HCT116 (cell line): Measurements from ENCODE around the gene RIPOR3. TPM values are rescaled to one million over a fixed set of nuclear protein-coding genes. Genes with fewer than 3 reads are reported as not detected.
"Not testable (repeated sequence)": the region's sequence is repeated elsewhere in the genome, so short reads cannot be mapped to it uniquely, and the experiment has no call there.

Experiments used
- ATAC-seq: fragments of 200-7000 bp; cut with Tn5 transposase; 2 replicates; pipeline ENCODE4 v1.9.1; 2020; ENCODE audit warnings: mild to moderate bottlenecking, moderate library complexity
- BruUV-seq: library from RNA; stranded (reverse); fragments of 400-500 nt; replicated peaks from 2 replicates; lab custom pipeline; 2021; lab: Mats Ljungman, UMichigan
- CTCF ChIA-PET: fragments of 300-600 bp; sonication (Branson Sonifier 250); formaldehyde crosslinking; loops from one replicate; lab custom pipeline; 2021; ENCODE audit warnings: antibody characterized with exemption; lab: Charles Lee
- POLR2A ChIA-PET: fragments of 300-600, 350-600 bp; sonication (Branson Sonifier 250); formaldehyde crosslinking; loops from one replicate; lab custom pipeline; 2021; ENCODE audit warnings: antibody characterized with exemption; lab: Charles Lee
- RAD21 ChIA-PET, 2 experiments: fragments of 300-600 bp; sonication (Branson Sonifier 250); formaldehyde crosslinking; loops; one replicate each; lab custom pipeline; 2023; ENCODE audit warnings: low total read pairs in 2 of 2; ENCODE audit not compliant: uncharacterized antibody in 2 of 2, unreplicated experiment in 2 of 2, low non-redundant PET in 1 of 2; lab: Charles Lee
- DNase-seq: peaks from one replicate; pipeline ENCODE4 v3.0.0-alpha.2; 2010; ENCODE audit warnings: low read depth, low spot score
- H2AFZ ChIP-seq: fragments of 200-600 bp; shearing (Covaris generic), sonication (generic); 2 replicates; pipeline ENCODE4 v1.6.1; 2017; ENCODE audit warnings: low read depth, mixed run types, mixed read lengths, antibody characterized with exemption, low read length; ENCODE audit not compliant: poor library complexity, severe bottlenecking
- H3K27ac ChIP-seq: 2 replicates; pipeline ENCODE4 v1.5.1; 2012; ENCODE audit warnings: low read depth, low read length
- H3K27me3 ChIP-seq: fragments of 200-600 bp; sonication (generic); 2 replicates; pipeline ENCODE4 v1.6.1; 2016; ENCODE audit warnings: mixed run types, low read length, mixed read lengths; ENCODE audit not compliant: insufficient read depth
- H3K36me3 ChIP-seq, 2 experiments: fragments of 200-500 bp in 1 of 2; fragments of 200-600 bp in 1 of 2; sonication (Bioruptor generic) in 1 of 2; sonication (generic) in 1 of 2; 2 replicates each; pipeline versions ENCODE4 v1.5.1 to v1.6.1; 2014 to 2016; ENCODE audit warnings: low read length in 2 of 2, inconsistent platforms in 1 of 2, mixed read lengths in 1 of 2, mixed run types in 1 of 2; ENCODE audit not compliant: insufficient read depth in 2 of 2, control insufficient read depth in 1 of 2
- H3K4me1 ChIP-seq, 2 experiments: fragments of 200-600 bp in 1 of 2; sonication (generic) in 1 of 2; 2 replicates each; pipeline versions ENCODE4 v1.5.1 to v1.6.1; 2012 to 2017; ENCODE audit warnings: low read length in 2 of 2, inconsistent platforms in 1 of 2, mild to moderate bottlenecking in 1 of 2, mixed read lengths in 1 of 2, mixed run types in 1 of 2, moderate library complexity in 1 of 2; ENCODE audit not compliant: insufficient read depth in 2 of 2, control insufficient read depth in 1 of 2
- H3K4me2 ChIP-seq: fragments of 200-600 bp; sonication (generic); 2 replicates; pipeline ENCODE4 v1.6.1; 2017; ENCODE audit warnings: mixed run types, low read length, mixed read lengths
- H3K4me3 ChIP-seq, 2 experiments: fragments of 200-600 bp in 1 of 2; sonication (generic) in 1 of 2; replicated peaks in 1 of 2; 2 replicates each; pipeline ENCODE4 v1.5.1; 2011 to 2016; ENCODE audit warnings: low read length in 2 of 2, control low read depth in 1 of 2, low read depth in 1 of 2, mild to moderate bottlenecking in 1 of 2, mixed read lengths in 1 of 2, mixed run types in 1 of 2
- H3K79me2 ChIP-seq: fragments of 200-600 bp; sonication (generic); 2 replicates; pipeline ENCODE4 v1.6.1; 2017; ENCODE audit warnings: mild to moderate bottlenecking, mixed run types, low read length, moderate library complexity, mixed read lengths; ENCODE audit not compliant: insufficient read depth
- H3K9ac ChIP-seq: fragments of 200-600 bp; sonication (generic); 2 replicates; pipeline ENCODE4 v1.6.1; 2016; ENCODE audit warnings: low read length, mixed read lengths
- H3K9me2 ChIP-seq: fragments of 200-600 bp; sonication (generic), shearing (Covaris generic); 2 replicates; pipeline ENCODE4 v1.6.1; 2017; ENCODE audit warnings: mixed run types, mild to moderate bottlenecking, moderate library complexity; ENCODE audit not compliant: insufficient read depth
- H3K9me3 ChIP-seq, 2 experiments: fragments of 200-500 bp in 1 of 2; fragments of 200-600 bp in 1 of 2; sonication (Bioruptor generic) in 1 of 2; sonication (generic) in 1 of 2; 2 replicates each; pipeline ENCODE4 v1.6.1; 2014 to 2017; ENCODE audit warnings: low read length in 2 of 2, mixed read lengths in 2 of 2, inconsistent platforms in 1 of 2, low read depth in 1 of 2, mild to moderate bottlenecking in 1 of 2, mixed run types in 1 of 2, moderate library complexity in 1 of 2; ENCODE audit not compliant: control insufficient read depth in 1 of 2, insufficient read depth in 1 of 2
- H4K20me1 ChIP-seq: fragments of 200-600 bp; sonication (generic), shearing (Covaris generic); 2 replicates; pipeline ENCODE4 v1.6.1; 2017; ENCODE audit warnings: mixed run types, mild to moderate bottlenecking, moderate library complexity; ENCODE audit not compliant: insufficient read depth
- MAX ChIP-seq: IDR thresholded peaks from 2 replicates; pipeline ENCODE4 v1.6.1; 2012
- REST ChIP-seq: IDR thresholded peaks from 2 replicates; pipeline ENCODE4 v1.6.1; 2012; ENCODE audit warnings: low read depth
- intact Hi-C: fragments of 100-400 bp; cut with micrococcal nuclease; formaldehyde crosslinking; loops from 2 replicates; pipeline ENCODE4 v1.10.0; 2022
- total RNA-seq: library from RNA; stranded (reverse); gene quantifications from one replicate; pipeline ENCODE4 v1.2.1, GENCODE V29; 2021; ENCODE audit not compliant: unreplicated experiment

RIPOR3 gene
- total RNA-seq, 1 experiment from 2014 or later = 0.22 TPM

- no peak for TF ChIP-seq REST
- no peak for TF ChIP-seq MAX
- intact Hi-C loops = no loop called here
- RAD21 ChIA-PET = no interaction called here
- no peak for DNase-seq
- ATAC-seq = no peak
- Histone ChIP-seq H3K27me3 (no peaks in the 10 kb centered on the region), H3K36me3 (no peaks in the 10 kb centered on the region), H3K4me2 (no peak overlapping the region), H2AFZ (no peak overlapping the region), H3K9me3 (no peaks in the 10 kb centered on the region), H4K20me1 (no peaks in the 10 kb centered on the region), H3K9ac (no peak overlapping the region), H3K27ac (no peak overlapping the region), H3K4me1 (peaks cover 2 to 9% of the 10 kb centered on the region in 2 experiments; a peak in 1 of 4 replicates), H3K9me2 (no peaks in the 10 kb centered on the region), H3K79me2 (no peaks in the 10 kb centered on the region), H3K4me3 (no peak overlapping the region)
- BruUV-seq = no TSS peak
- POLR2A ChIA-PET = no interaction called here
- CTCF ChIA-PET = no interaction called here
These were observed 91.0 kb downstream of the RIPOR3 start for GRCh38 chr20:50600281-50600895.

- H3K4me2 ChIP-seq, DNase-seq, POLR2A ChIA-PET, H3K79me2 ChIP-seq, ATAC-seq, H3K27ac ChIP-seq, H3K27me3 ChIP-seq, H3K9me3 ChIP-seq, H2AFZ ChIP-seq, H3K9me2 ChIP-seq, H3K36me3 ChIP-seq, H4K20me1 ChIP-seq, RAD21 ChIA-PET, H3K4me1 ChIP-seq, H3K9ac ChIP-seq, intact Hi-C loops, H3K4me3 ChIP-seq, BruUV-seq: not testable (repeated sequence)
- CTCF ChIA-PET = interaction anchor here (1.1 to 1.2 kb wide), 2 partner anchors 9 to 10 kb away, joined by 4 to 5 read pairs; no protein-coding TSS in a partner anchor
These were observed 92.6 kb downstream of the RIPOR3 start for GRCh38 chr20:50598768-50599167.
